Stimulated activated CD8-positive, alpha-beta memory T cell treated with anti-CD3 and anti-CD28 coated beads, Interleukin-4, amount 100 ng/mL, for 24 hours (primary cell): ENCODE results near the gene MLN.

Experiments
- DNase-seq: peaks from one replicate; pipeline ENCODE4 v3.0.0-alpha.2; 2020; ENCODE audit warnings: low read depth

The MLN gene

GRCh38 chr6:33771146-33772081 is 32.4 kb downstream of the MLN start:
- DNase-seq = peak; percentile 48

DNA sequence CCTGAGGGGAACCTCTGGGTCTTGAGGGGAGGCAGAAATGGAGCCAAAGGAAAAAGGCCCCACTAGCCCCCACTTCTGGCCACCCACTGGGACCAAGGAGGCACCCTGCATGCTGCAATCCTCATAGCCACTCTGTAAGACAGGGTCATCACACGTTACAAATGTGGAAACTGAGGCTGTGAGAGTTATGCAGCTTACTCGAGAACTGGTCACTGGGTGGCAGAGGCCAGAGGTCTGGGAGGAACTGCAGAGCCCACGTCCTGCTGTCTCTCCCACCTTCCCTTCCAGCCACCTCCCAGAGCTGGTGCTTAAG is 33.0 kb downstream of the MLN start:
- no peak for DNase-seq

DNA sequence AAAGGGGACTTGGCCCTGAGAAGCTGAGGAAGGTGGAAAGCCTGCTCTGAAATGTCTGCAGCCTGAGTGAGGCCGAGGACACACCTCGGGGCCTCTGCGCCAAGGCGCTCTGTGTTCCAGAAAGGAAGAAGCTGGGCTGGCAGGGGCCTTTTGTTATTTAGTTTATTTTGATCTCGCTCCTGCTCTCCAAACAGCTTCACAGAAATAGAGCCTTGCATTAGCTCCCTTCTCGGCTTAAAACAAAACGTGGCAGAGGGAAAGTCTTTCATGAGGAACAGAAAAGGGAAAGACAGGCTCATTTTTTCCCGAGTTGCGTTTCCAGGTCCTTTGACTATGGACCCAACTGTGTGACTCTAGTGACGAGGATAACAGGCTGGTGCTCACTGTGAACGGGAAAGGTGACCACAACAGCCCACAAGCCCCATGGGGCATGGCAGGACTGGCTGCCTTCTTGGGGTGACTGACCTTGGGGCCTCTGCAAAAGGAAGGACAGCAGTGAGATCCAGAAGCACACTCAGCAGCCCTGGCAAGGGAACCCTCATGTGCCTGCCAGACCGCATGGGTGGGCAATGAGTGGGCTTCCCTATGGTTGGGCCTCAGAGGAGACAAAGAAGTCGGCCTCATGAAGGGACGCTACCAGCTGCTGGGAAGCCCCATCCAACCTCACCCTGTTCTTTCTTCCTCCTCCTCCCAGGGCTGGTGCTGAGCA is 33.5 kb downstream of the MLN start:
- no peak for DNase-seq

GRCh38 chr6:33769248-33769821 is 34.5 kb downstream of the MLN start:
- DNase-seq = no peak

DNA sequence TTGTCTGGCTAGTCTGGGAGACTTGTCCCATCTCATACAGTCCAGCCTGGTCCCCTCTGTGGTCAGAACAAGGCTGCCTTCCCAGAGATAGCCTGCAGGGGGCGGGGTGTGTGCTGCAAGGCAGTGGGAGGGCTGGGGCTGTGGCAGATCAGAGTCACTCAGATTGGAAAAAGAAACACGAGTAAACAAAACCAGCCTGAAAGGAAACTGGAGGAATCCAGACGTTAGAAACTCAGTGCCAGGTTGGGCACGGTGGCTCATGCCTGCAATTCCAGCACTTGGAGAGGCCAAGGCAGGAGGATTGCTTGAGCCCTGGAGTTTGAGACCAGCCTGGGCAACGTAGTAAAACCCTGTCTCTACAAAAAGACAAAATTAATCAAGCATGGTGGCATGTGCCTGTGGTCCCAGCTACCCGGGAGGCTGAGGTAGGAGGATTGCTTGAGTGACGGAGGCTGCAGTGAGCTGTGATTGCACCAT is 35.1 kb downstream of the MLN start:
- DNase-seq = peak; percentile 67

GRCh38 chr6:33766921-33767907 is 36.6 kb downstream of the MLN start:
- no peak for DNase-seq

DNA sequence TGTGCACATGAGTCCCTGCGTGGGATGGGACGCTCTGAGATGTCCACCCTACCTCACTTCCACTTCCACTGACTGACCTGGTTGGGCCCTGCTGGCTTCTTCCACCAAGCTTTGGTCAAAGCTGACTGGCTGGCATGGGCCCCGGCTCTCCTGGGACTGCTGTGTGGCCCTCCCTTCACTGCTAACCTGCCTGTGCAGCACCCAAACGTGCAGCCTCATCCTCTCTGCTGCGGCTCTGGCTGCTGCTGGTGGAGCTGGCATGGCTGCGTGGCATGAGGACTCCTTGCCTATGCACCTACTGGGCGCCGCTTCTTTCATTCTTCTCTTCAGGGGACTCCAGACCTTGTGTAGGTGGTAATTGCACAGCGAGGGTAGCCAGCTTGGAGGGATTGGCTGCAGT is 38.4 kb downstream of the MLN start:
- no peak for DNase-seq

DNA sequence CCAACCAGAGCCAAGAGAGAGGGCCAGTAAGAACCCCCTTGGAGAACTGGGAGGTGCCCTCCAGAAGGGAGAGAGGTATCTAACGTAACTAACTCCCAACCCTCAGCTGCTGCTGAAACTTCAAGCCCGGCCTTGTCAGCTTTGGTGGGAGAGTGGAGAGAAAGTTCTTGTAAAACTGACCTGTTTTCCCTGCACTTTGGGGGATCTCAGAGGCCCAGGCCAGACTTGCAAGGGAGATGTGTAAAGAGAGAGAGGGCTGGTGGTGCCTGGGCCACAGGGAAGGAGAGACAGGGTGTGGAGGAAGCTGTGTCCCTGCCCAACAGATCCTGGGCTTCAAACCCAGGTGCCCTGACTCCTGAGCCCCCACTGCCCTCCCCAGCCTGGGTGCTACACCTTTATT is 39.8 kb downstream of the MLN start:
- no peak for DNase-seq

DNA sequence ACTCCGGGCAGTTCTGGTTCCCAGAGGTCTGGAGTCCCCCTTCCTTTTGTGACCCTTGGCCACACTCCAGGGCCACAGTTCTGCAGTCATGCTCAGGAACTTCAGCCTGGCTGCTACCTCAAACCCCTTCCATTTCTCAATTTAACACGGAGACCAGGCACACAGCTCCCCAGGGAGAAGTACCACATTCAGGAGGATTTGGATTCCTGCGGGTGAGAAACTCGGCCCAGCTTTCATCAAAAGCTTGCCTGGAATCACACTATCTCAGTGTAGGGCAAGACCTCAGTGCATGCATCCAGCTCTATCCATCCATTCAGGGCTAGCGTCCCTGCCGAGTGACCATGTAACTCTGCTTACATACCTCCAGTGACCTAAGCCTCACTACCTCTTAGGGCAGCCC is 40.3 kb downstream of the MLN start:
- DNase-seq = no peak

- DNase-seq = no peak
These were observed 41.1 kb downstream of the MLN start for GRCh38 chr6:33762713-33763112.

DNA sequence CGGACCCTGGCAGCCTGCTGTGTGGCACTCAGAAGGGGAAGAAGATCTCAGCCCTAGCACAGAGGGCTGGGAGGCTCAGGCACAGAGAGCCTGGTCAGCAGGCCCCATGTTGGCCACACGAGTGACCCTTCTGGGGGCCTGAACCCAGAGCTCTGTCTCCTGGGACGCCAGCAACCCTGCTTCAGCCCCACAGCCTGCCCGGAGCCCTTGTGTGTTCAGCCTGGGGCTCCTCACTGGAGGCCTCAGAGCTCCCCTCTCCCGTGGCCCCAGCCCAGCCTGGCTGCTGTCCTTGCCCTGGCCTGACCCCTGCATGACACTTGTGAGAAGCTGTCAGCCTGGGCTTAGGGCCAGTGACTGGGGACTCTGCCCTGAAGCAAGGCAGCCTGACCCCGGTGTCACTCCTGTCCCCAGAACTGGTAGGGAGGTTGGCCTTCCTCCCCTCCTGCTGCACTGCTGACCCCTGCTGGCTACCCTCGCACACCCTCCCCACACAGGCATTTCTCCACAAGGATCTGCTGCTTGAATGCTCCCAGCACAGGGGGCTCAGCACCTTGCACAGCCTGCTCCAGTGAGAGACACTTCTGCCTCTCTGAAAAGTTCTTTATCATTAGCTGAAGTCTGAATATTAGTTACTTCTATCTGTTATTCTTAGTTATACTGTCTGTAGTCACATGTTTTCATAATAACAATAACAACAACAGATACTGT is 41.7 kb downstream of the MLN start:
- DNase-seq = peak; percentile 13

- no peak for DNase-seq
These were observed 42.3 kb downstream of the MLN start for GRCh38 chr6:33761581-33761921.

DNA sequence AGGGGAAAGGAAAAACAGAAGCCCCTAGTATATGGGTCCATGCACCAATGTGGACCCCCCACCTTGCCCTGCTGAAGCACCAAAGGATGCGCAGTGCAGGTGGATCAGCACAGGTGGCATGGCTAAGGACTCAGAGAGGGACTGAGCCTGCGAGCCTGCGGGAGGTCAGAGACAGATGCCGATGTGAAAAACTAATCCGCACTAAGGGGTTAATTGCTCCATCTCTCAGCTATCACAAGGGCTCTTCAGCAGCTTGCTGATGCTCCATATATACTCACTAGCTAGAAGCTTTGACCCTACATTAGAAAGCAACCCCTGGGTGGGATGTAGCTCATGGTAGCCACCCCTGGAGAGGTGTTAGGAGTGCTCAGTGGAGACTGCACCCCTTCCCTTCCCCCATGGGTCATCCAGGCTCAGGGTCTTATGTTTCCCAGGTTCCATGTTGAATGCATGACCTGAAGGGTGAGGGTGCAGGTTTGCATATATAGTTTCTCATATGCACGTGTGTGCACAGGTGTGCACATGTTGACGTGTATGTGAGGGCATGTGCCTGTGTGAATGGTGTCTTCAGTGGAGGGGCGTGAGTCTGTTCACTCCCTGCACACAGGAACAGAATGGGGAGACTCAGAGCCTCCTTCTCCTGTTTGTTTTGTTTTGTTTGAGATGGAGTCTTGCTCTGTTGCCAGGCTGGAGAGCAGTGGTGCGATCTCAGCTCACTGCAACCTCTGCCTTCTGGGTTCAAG is 43.7 kb downstream of the MLN start:
- DNase-seq = no peak

DNA sequence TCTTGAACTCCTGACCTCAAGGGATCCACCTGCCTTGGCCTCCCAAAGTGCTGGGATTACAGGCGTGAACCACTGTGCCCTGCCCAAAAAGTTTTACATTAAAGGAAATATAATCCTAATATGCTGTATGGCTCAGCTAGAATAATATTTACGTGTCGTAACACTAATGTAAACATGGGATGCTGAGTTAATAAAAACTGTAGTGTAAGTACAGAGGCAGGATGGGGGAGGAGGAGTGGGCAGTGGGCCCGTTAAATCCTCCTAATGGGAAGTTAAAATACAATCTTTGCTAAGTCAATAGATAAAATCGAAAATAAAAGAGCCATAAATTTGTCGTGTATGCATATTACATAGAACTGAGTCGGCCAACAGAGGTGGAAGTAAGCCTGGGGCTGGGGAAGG is 45.0 kb downstream of the MLN start:
- no peak for DNase-seq

DNA sequence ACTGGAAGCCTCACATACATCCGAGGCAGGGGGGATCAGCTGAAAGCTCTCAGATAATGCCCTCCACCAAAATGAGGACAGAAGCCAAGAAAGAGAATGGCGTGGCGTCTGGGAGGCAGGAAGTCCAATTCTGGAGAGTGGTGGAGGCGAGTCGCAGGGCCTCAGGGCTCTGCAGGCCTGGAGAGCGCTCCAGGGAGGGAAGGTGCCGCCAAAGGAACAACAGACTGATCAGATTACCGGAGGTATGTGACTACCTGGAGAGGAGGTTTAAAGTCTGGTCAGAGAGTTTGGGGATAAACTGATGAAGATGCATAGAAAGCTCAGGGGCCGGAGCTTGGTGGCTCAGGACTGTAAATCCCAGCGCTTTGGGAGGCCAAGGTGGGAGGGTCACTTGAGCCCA is 45.9 kb downstream of the MLN start:
- no peak for DNase-seq

- DNase-seq = no peak
These were observed 46.7 kb downstream of the MLN start for GRCh38 chr6:33757113-33757512.

DNA sequence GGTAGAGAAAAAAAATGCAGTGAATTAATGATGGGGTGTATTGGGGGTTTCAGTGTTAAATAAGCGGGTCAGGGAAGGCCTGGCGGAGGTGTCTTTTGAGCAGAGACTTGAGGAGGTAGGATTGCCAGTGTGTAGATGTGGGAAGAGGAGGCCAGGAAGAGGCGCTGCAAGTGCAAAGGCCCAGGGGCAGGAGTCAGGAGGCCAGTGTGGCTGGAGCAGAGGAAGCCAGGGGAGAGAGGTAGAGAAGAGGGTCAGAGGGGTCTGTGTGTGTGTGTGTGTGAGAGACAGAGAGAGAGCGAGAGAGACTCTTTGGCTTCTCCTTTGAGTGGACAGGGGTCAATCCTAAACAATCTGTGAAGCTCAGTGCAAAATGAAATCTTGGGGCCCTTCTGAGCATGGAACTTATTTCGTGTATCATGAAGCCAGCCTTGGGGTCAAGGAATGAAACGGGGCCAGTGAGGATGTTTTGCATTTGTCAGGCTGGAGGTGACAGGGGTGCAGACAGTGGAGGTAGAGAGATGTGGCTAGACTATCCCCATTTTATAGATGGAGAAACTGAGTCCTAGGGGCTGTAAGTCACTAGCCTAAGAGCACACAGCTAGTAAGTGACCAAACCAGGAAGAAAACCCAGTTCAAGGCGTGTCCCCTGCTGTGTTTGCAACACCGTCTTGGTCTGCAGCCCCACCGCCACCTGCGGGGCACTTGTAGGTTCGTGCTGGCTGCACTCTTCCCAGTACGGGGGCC is 47.4 kb downstream of the MLN start:
- DNase-seq = no peak

DNA sequence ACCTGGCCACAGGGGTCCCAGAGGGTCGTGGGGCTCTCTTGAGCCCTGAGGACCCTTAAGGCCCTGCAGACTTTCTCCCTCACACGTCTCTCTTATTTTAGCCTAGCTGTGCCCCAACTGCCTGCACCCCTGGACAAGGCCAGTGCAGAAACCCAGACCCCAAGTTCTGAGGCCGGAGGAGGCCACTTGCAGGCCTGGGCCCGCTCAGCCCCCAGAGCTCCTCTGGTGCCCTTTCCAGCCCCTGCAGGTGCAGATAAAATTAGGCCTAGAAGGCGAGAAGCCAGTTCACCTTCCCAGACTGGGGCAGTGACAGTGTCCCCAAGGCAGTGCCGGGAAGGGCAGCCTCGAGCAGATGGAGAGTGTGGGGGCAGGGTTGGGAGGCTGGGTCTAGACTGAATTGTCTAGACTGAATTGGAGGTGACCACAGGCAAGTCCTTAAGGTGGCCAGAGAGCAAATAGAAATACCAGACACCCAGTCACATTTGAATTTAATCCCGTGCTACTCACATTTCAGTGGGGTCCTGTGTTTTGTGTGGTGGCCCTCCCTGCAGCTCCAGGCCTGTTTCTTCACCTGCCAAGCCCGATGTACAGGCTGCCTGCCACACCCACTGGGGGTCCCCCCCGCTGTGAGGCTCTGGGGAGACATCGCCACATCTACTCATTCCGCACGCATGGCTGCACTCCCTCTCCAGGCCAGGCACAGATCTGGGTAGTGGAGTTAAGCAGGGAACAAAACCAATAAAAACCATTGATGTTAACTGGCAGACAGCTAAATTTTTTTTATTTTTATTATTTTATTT is 48.5 kb downstream of the MLN start:
- DNase-seq = no peak

DNA sequence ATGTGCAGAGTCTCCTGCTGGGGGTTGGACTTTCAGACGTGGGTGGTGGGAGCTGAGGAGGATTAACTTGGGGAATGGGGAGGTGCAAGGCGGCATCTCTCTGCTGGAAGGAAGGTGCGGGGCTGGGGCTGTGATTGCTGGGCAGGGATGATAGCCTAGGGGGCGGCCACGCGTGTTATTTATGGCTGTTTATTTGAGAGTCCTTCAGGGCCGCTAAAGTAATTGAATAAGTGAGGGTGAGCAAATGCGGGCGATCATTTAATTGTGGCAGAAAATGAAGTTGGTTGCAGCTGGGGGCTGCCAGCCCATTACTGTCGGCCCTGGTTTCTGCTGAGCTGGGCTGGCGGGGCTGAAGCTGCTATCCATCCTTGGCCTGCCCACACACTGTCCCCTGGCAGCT is 49.6 kb downstream of the MLN start:
- no peak for DNase-seq
